WI38 (cell line): ENCODE measurements around the gene KCND3.

Source experiments
- H3K4me3 ChIP-seq: 2 replicates; pipeline ENCODE4 v1.5.1; 2011; ENCODE audit warnings: low read depth, mild to moderate bottlenecking, control low read depth, low read length
- CTCF ChIP-seq: IDR thresholded peaks from 2 replicates; pipeline ENCODE4 v1.5.1; 2012; ENCODE audit warnings: low read depth, mild to moderate bottlenecking, control low read depth, low read length

KCND3 gene

GRCh38 chr1:111988743-111989453 is 570 bp downstream of the KCND3 start:
- H3K4me3 ChIP-seq = peak overlapping the region; percentile 26; the same call in 1 of the 2 replicates
- TF ChIP-seq CTCF = no peak

- no peak overlapping the region for H3K4me3 ChIP-seq
- TF ChIP-seq CTCF = no peak
These were observed 1.1 kb downstream of the KCND3 start for GRCh38 chr1:111988377-111988742.

GRCh38 chr1:111987502-111987901 is 2.0 kb downstream of the KCND3 start:
- TF ChIP-seq CTCF = no peak
- H3K4me3 ChIP-seq = no peak overlapping the region

GRCh38 chr1:111983500-111983899 is 6.0 kb downstream of the KCND3 start:
- no peak overlapping the region for H3K4me3 ChIP-seq
- no peak for TF ChIP-seq CTCF

- TF ChIP-seq CTCF = no peak
- H3K4me3 ChIP-seq = no peak overlapping the region
These were observed 7.0 kb downstream of the KCND3 start for GRCh38 chr1:111982428-111982827.

GRCh38 chr1:111981871-111982270 is 7.6 kb downstream of the KCND3 start:
- no peak for TF ChIP-seq CTCF
- H3K4me3 ChIP-seq = no peak overlapping the region

- no peak overlapping the region for H3K4me3 ChIP-seq
- no peak for TF ChIP-seq CTCF
These were observed 8.4 kb downstream of the KCND3 start for GRCh38 chr1:111981090-111981489.
